GM19468 (cell line): Measurements from ENCODE around the gene ZNF418.
"Not testable (repeated sequence)": the region's sequence is repeated elsewhere in the genome, so short reads cannot be mapped to it uniquely, and the experiment has no call there.

ENCODE experiments used
- ATAC-seq: cut with Tn5 transposase; IDR thresholded peaks from one replicate; pipeline ENCODE4 v1.9.1; 2021; ENCODE audit warnings: mild to moderate bottlenecking, moderate library complexity, moderate number of reproducible peaks; ENCODE audit not compliant: unreplicated experiment; ENCODE audit errors: extremely low read depth

Gene ZNF418

DNA sequence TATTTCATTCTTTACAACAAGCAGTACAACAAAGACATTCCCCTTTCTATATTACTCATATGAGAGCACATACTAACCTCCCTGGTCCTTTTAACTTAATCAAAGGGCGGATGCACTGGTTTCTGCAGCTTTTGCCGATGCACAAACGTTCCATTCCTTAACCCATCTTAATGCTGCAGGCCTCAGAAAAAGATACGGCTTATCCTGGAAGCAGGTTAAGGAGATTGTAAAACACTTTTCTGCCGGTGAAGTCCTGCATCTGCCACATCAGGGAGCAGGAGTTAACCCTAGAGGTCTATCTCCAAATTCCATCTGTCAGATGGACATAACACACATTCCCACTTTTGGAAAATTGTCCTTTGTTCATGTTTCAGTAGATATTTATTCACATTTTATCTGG, 34.9 kb downstream of the ZNF418 start:
- no peak for ATAC-seq

DNA sequence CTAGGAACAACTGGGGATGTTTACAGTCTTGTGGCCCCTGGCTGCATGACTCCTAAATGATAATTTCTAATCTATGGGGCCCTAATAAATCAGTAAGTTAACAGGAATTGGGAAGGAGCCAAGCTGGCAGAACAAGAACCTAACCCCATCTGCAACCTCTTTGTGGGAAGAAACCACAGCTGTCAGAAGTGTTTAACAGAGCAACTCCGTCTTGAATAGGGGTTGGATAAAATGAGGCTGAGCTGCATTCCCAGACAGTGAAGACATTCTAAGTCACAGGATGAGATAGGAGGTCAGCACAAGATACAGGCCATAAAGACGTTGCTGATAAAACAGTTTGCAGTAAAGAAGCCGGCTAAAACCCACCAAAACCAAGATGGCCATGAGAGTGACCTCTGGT, 44.5 kb downstream of the ZNF418 start:
- not testable (repeated sequence) for ATAC-seq

DNA sequence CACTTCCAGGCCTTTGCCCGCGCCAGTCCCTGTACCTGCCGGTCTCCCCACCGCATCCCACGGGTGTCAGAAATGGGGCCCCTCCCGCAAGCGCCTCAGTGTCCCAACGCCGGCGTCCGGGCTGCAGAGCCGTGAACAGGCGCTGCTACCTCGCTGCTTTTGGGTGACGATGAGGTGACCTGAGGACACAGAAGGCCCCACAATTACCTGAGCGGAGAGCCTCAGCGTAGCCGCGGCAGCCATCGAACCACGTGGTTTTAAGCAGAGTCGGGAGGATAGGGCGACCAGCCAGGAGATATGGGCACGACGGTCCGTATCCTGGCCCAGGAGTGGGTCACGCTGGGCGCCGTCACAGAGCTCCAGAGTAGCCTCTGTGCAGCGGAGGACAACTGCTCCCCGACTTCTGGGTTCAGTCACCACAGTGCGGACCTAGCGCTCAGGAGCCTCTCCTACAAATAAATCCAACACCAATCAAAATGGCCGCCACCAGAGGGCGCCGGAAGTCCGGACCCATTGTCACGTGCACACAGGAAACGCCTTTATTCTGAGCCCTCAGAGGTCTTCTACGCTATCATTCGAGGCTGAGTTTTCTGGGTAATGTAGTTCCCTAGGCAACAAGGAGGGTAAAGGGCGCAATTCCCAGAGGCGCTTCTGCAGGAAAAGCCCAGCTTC, 46.5 kb downstream of the ZNF418 start, which contains the start of gene ZNF814:
TSS of gene ZNF814 (minus strand) at position 478 of the 672 bp plus-strand sequence. CDS start at position 243, 235 bp downstream.
- ATAC-seq: peak; percentile 39

DNA sequence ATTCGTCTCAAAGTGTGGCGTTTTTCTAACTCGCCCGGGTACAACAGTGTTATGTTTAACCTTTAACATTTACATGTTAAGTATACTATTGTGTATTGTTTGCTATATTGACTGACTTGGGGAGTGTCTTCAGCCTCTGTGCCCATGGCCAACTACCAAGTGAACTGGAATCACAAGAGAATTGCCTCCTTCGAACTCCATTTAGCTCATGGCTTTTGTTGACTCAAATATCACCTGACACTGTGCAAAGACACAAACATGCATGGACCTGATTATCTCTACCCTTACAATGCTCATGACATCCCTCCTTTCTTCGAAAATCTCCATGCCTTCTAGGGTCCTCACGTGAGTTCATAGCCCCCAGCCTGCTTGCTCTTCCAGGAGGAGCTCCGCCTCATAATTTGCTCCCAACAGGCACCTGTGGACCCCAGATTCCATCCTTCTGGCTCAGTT, 47.1 kb downstream of the ZNF418 start:
- ATAC-seq: no peak

DNA sequence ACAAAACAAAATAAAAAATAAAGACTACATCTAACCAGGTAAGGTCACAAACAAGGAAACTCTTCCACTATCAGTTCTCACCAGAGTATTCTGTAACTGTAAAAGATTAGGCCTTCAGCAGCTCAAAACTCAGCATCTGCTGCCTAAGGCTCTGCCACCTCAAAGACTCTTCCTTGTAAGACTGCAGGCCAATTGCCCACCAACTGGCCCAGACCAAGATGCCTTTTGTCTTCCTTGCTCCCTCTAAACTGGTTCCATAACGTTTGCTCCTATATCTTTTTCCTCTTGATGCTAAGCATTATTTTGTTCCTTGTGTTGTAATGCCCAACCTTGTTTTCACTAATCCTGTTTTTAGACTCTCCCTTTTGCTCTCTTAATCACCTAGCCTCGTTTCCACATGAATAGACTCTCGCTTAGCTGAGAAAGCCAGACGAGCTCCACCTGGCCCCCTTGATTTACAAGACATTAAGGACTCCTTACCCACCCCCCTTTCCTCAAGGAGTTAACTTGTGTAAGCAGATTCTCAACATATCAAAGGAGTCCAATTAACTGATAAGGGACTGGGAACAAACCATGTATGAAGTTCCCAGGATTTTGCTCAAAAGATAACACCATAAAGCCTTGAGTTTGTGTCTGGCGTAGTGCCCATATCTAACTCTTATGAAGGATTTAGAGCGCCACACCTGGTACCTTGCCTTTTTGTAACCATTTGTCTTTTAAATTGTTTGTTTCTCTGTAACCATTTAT, 47.8 kb downstream of the ZNF418 start:
- ATAC-seq: no peak

DNA sequence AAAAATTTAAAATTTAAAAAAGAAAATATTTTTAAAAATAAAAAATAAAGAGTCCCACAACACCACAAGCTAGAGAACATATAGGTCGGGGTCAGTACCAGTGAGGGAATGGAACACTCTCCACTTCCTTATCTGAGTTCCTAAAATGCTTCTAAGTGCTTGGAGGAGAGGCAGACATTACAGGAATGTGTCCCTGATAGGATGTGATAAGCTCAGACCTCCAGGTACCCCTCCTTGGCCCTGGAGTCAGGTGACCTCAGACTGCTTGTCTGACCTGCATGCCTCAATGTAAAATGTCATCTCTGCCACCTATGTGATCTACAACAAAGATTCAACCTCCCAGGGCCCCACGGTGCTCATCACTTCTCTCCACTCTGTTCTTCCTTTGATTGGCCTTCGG, 49.2 kb downstream of the ZNF418 start:
- no peak for ATAC-seq

DNA sequence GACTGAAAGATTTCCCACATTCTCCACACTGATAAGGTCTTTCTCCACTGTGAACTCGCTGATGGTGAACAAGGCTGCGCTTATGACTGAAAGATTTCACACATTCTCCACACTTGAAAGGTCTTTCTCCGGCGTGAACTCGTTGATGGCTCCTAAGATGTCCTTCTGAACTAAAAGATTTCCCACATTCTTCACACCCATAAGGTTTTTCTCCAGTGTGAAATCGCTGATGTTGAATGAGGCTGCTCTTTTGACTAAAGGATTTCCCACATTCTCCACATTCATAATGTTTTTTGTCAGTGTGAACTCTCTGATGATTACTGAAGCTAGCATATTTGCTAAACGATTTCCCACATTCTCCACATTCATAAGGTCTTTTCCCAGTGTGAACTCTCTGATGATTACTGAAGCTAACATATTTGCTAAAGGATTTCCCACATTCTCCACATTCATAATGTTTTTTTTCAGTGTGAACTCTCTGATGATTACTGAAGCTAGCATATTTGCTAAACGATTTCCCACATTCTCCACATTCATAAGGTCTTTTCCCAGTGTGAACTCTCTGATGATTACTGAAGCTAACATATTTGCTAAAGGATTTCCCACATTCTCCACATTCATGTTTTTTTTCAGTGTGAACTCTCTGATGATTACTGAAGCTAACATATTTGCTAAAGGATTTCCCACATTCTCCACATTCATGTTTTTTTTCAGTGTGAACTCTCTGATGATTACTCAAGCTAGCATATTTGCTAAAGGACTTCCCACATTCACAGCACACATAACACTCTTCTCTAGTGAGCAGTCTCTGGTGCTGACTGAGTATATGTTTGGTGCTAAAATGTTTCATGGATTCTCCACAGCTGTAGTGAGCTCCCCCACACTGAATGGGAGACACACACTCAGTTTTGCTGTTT, 61.1 kb downstream of the ZNF418 start:
- ATAC-seq: not testable (repeated sequence)

DNA sequence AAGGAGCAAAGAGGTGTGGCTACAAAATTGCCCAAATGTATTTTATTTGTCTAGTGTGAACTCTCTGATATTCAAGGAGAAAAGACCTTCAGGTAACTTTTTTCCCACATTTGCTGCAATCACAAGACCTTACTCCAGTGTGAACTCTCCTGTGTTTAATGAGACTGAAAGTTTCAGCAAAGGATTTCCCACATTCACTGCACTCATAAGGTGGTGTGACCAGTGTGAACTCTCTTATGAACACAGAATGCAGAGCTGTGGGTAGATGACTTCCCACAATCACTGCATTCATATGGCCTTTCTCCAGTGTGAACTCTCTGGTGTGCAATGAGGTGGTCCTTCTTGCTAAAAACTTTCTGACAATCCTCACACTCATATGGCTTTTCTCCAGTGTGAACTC, 62.8 kb downstream of the ZNF418 start:
- ATAC-seq: no peak
